ENCODE data around the gene DDI2. TPM values are rescaled to one million over a fixed set of nuclear protein-coding genes. Genes with fewer than 3 reads are reported as not detected.
"Not testable (repeated sequence)": the region's sequence is repeated elsewhere in the genome, so short reads cannot be mapped to it uniquely, and the experiment has no call there.

The DDI2 gene
- polyA plus RNA-seq, 1 experiment = 6.4 TPM

GRCh38 chr1:15650433-15650832 lies 33.2 kb downstream of the DDI2 start:
- Histone ChIP-seq H3K27me3 (ENCODE audit: control insufficient read depth, insufficient read depth, low read length) (no peaks in the 10 kb centered on the region), H3K4me3 (ENCODE audit: low read depth, low read length) (no peak overlapping the region), H3K36me3 (ENCODE audit: control insufficient read depth, insufficient read depth, low read length) (peaks cover 7% of the 10 kb centered on the region)
- CTCF ChIA-PET = no interaction called here
- TF ChIP-seq CTCF (IDR thresholded peaks at IDR 0.05; ENCODE audit: insufficient read depth, low read depth, low read length) = no peak
- POLR2A ChIA-PET = no interaction called here
- DNase-seq (ENCODE audit: low read depth) = no peak

GRCh38 chr1:15652130-15652529 lies 34.9 kb downstream of the DDI2 start:
- peaks cover 11% of the 10 kb centered on the region for H3K36me3 ChIP-seq (ENCODE audit: control insufficient read depth, insufficient read depth, low read length)
- DNase-seq (ENCODE audit: low read depth); H3K27me3 ChIP-seq (ENCODE audit: control insufficient read depth, insufficient read depth, low read length); H3K4me3 ChIP-seq (ENCODE audit: low read depth, low read length); CTCF ChIA-PET; POLR2A ChIA-PET: not testable (repeated sequence)

- Histone ChIP-seq H3K36me3 (ENCODE audit: control insufficient read depth, insufficient read depth, low read length) (peaks cover 11% of the 10 kb centered on the region), H3K4me3 (ENCODE audit: low read depth, low read length) (no peak overlapping the region), H3K27me3 (ENCODE audit: control insufficient read depth, insufficient read depth, low read length) (no peaks in the 10 kb centered on the region)
- no peak for DNase-seq (ENCODE audit: low read depth)
- CTCF ChIA-PET = interaction anchor here (0.7 to 1.5 kb wide), 2 partner anchors 87 to 282 kb away, joined by 3 read pairs; no protein-coding TSS in a partner anchor
- POLR2A ChIA-PET = no interaction called here
- no peak for TF ChIP-seq CTCF (IDR thresholded peaks at IDR 0.05; ENCODE audit: insufficient read depth, low read depth, low read length)
Observed at GRCh38 chr1:15654091-15654690, 36.9 kb downstream of the DDI2 start.

GRCh38 chr1:15656464-15656863 lies 39.2 kb downstream of the DDI2 start:
- DNase-seq (ENCODE audit: low read depth) = no peak
- ChIA-PET CTCF (no interaction called here), POLR2A (no interaction called here)
- Histone ChIP-seq H3K36me3 (ENCODE audit: control insufficient read depth, insufficient read depth, low read length) (peaks cover 16% of the 10 kb centered on the region), H3K4me3 (ENCODE audit: low read depth, low read length) (no peak overlapping the region), H3K27me3 (ENCODE audit: control insufficient read depth, insufficient read depth, low read length) (no peaks in the 10 kb centered on the region)
- TF ChIP-seq CTCF (IDR thresholded peaks at IDR 0.05; ENCODE audit: insufficient read depth, low read depth, low read length) = no peak

GRCh38 chr1:15657021-15657420 lies 39.8 kb downstream of the DDI2 start:
- POLR2A ChIA-PET = no interaction called here

More at GRCh38 chr1:15657021-15657420, 39.8 kb downstream of the DDI2 start:
- peaks cover 14% of the 10 kb centered on the region for H3K36me3 ChIP-seq (ENCODE audit: control insufficient read depth, insufficient read depth, low read length)
- H3K27me3 ChIP-seq (ENCODE audit: control insufficient read depth, insufficient read depth, low read length) = no peaks in the 10 kb centered on the region
- CTCF ChIA-PET = no interaction called here
- no peak for TF ChIP-seq CTCF (IDR thresholded peaks at IDR 0.05; ENCODE audit: insufficient read depth, low read depth, low read length)
- H3K4me3 ChIP-seq (ENCODE audit: low read depth, low read length) = no peak overlapping the region
- DNase-seq (ENCODE audit: low read depth) = no peak

Measured in BJ (cell line).